Measurements from ENCODE around the gene LILRB4.

DNA sequence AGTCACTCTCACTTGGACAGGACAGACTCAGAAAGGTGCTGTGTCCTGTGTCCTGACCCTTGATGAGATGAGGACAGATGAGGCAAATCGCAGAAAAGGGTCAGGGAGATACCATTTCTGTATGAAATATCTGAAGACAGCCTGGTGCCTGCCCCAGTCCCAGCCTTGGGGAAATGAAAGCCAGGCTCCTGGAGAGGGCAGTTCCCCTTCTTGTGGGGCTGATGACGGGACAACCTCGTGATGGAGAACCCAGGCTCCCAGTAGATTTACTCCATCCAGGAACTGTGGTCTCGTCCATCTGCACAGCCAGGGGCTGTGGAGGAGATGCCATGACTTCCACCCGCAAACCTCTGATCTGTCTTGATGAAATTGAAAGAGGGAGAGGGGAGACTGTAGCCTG is 18.7 kb upstream of the LILRB4 start:
- TF ChIP-seq POLR2A (IDR thresholded peaks at IDR 0.05; ENCODE audit: extremely low read depth, insufficient read length) (no peak), MYC (IDR thresholded peaks at IDR 0.05; ENCODE audit: low read depth, low read length) (no peak)
- TF ChIP-seq, protein P1, sequence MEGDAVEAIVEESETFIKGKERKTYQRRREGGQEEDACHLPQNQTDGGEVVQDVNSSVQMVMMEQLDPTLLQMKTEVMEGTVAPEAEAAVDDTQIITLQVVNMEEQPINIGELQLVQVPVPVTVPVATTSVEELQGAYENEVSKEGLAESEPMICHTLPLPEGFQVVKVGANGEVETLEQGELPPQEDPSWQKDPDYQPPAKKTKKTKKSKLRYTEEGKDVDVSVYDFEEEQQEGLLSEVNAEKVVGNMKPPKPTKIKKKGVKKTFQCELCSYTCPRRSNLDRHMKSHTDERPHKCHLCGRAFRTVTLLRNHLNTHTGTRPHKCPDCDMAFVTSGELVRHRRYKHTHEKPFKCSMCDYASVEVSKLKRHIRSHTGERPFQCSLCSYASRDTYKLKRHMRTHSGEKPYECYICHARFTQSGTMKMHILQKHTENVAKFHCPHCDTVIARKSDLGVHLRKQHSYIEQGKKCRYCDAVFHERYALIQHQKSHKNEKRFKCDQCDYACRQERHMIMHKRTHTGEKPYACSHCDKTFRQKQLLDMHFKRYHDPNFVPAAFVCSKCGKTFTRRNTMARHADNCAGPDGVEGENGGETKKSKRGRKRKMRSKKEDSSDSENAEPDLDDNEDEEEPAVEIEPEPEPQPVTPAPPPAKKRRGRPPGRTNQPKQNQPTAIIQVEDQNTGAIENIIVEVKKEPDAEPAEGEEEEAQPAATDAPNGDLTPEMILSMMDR (IDR thresholded peaks at IDR 0.05; ENCODE audit: low read depth, low read length), result no peak
- TF ChIP-seq, protein P2, sequence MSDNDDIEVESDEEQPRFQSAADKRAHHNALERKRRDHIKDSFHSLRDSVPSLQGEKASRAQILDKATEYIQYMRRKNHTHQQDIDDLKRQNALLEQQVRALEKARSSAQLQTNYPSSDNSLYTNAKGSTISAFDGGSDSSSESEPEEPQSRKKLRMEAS (IDR thresholded peaks at IDR 0.05; ENCODE audit: low read depth, low read length), result no peak
